GM21360 (cell line): ENCODE measurements around the gene IL4I1.

Source experiments
- ATAC-seq: cut with Tn5 transposase; IDR thresholded peaks from one replicate; pipeline ENCODE4 v1.9.1; 2021; ENCODE audit warnings: mild to moderate bottlenecking, moderate library complexity; ENCODE audit not compliant: unreplicated experiment

Gene IL4I1

DNA sequence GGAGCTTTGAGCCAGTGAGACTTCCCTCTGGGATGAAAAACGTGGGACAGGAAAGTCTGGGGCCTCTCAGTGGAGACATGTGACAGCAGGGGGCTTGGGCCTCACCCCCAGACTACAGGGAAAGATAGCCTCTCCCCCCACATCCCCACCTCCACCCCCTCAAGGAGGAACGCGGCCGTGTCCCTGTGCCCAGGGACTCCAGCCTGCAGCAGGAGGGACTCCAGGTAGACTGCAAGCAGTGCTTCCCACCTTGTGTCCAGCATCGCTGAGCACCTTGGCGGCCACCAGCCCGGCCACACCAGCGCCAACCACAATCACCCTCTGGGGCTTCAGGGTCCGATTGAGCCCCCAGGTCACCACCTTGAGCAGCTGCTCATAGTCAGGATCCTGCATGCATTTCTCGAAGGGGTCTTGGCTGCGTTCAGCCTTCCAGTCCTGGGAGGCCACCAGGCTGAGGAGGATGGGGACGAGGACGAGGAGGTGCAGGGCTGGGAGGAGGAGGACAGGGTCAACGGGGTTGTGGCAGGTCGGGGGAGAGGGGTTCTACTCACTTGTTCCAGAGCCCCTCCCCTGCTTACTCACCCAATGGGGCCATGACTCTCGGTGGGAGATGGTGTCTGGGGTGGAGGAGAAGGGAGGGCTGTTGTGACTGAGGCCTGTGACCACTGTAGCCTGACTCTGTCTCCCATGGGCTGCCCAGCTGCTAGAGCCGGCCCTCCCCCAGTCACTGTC is 955 bp downstream of the IL4I1 start:
- no peak for ATAC-seq

DNA sequence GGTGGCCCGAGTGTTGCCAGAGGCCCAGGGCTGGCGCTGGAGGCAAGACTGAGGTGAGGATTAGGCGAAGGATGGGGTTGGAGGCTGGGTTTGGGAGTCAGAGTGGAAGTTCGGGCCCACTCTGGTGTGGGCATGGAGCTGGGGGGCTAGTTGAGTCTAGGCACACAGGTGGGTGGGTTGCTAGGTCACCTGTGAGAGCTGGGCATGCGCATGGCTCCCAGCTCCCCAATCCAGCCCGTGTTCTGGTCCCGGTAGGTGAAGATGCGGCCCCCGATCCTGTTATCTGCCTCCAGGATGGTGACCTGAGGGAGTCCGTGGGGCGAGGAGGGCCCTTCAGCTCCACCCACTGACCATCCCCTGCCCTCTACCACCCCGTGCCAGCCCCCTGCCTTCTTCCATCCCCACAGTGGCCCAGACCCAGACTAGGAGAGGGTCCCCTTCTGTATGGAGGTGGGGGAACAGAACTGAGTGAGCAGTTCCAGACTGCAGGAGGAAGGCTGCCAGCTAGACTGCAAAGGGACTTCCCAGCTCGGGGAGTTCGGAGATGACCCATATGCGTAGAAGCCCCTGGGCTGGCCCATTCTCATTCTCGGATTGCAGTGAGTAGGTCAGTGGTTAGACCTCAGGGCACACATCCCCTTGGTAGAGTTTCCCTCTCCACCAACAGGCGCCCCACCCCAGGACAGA is 1.7 kb downstream of the IL4I1 start:
- no peak for ATAC-seq

DNA sequence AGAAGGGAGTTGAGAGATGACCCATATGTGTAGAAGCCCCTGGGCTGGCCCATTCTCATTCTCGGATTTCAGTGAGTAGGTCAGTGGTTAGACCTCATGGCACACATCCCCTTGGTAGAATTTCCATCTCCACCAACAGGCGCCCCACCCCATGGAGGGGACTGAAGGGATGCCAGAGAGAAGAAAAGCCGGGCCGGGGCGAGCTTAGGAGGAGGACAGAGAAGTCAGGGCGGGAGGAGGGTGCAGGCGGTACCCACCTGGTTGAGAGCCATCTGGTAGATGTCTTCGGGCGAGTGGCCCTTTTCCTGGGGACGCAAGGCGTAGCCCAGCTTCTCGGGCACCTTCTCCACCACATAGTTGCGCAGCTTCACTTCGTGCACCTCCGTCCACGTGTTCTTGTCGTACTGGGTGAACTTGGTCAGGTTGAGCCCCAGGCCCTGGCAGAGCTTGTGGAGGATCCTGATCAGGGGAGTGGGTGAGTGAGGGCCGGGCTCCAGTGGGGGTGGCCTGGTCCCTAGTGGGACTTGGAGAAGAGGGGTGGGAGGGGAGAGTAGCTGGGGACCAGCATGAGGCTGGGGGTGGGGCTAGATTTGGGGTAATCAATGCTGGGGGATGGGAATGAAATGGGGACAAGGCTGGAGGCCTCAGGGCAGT is 2.5 kb downstream of the IL4I1 start:
- ATAC-seq: no peak

DNA sequence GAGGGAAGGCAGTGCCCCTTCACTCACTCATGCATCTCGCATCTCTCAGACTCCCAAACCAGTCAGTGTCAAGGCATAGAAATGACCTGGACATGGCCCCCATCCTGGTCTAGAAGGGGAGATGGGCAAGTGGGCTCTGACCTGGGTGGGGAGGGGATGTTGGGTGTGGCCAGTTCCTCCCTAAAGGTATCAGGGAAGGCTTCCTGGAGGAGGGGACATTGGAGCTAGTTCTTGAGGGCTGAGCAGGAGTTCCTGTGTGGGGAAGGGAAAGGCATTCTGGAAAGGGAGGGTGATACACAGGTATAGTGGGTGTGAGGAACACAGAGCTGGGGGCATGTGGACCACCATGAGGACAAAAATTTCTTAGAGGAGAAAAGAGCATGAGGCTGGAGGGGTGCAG is 4.0 kb downstream of the IL4I1 start:
- ATAC-seq: no peak

DNA sequence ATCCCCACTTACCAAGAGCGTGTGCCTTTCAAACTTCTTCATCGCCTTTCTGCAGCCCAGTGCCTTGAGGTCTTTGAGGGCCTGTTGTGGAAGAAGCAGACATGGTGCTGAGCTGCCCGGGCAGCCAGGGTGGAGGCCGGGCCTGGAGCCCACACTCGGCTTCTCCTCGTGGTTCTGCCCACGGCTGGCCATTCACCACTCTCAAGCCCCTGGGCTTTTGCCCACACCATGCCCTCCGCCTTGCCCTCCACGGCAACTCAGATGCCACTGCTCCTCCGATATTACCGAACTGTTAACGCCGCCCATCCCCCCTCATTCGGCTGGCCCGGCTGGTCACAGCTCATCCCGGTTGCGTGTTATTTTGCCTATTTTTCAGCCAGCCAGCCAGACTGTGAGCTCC is 5.3 kb downstream of the IL4I1 start:
- ATAC-seq: no peak

DNA sequence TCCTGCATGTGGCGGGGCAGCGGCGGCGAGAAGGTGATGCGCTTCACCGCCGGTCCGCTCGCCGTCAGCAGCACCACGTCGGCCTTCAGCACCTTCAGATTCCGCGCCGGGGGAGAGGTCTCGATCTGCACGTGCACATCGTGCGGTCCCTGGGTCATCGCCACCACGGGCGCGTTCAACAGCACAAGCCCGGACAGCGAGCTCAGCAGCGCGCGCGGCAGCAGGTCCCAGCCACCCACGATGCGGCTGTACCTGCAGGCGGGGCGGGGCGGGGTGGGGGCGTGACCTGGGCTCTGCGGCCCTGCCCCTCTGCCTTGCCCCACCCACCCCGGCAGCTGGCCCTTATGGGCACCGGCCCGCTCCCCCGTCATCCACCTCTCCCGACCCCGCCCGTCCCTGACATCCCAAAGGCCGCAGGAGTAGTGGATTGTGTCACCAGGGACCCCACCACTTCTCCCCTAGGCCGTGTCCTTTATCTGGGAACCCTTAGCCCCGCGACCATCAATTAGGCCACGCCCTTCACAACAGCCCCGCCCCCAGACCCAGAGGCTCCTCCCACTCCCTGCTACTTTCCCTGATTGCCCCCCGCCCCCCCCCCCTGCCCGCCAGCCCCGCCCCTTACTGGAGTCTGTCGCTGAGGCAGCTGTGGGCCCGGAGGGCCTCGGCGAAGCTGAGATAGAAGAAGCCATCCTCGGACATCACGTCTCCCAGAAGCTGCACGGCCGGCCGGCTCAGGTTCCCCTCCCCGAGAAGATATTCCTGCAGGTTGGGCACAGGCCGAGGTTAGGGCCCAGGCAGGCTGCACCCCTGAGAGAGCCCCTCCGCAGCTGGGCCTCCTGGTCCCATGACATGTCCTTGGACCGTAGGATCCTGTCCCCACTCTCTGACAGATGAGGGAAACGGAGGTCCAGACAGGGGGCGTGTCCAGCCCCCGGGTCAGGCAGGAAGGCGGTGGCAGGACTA is 6.1 kb downstream of the IL4I1 start:
- no peak for ATAC-seq

DNA sequence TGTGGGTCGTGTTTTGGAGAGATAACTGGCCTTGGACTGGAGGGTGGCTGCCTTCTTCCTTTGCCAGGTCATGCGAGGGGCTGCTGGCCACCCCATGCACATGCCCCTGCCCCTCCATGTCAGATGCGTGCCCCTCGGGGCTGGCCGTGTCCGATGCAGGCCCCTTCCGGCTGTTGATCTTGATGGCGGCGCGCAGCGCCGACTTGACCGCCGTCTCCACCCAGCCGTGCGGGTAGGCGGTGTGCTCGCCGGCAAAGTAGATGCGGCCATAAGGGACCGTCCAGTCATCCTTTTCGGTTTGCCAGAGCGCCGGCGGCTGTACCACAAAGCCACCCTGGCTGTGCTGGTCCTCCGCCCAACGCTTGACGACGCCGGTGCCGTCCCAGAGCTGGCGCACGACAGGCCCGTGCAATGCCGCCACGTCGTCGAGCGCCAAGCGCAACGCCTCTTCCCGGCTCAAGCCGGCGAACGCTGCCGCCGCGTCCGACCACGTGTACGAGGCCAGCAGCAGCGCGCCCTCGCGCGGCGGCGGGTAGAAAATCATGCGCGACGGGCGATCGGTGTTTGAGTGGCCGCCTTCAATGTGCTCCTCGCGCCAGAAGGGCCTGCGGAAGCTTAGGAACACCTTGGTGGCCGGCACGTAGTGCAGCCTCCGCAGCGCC is 6.9 kb downstream of the IL4I1 start:
- no peak for ATAC-seq

DNA sequence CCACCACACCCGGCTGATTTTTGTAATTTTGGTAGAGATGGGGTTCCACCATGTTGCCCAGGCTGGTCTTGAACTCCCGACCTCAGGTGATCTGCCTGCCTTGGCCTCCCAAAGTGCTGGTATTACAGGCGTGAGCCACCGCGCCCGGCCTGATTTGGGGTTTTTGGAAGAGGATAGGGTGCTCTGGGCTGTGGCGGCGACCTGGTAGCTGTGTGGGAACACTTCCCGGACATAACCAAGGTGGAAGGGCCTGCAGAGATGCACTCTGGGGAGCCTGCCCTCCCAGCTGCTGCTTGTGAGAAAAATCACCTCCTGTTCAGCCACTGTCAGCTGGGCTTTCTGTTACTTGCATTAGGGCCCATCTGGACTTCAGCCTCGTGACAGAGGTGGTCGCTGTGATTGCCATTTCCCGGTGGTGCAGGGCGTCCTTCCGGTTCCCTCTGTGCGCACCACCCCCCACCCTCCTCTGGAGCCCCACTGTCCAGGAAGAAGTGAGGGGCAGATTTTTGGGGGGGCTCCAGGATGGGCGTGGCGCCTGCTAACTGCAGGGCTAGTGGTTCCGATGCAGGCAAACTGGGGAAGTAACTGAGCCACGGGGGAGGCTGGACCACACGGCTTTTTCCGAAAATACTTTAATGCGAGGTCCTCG is 7.5 kb downstream of the IL4I1 start:
- no peak for ATAC-seq

DNA sequence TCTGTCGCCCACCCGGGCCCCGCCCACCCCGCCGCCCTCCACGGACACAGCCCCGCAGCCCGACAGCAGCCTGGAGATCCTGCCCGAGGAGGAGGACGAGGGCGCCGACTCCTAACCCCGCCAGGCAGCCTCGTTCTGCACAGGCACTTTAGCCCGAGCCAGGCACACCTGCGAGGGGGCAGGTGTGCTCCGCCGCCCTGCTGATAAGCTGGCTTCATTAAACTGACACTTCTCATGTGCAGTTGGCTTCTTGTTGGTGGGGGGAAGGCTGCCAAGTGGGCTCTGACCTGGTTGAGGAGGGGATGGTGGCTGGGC is 8.2 kb downstream of the IL4I1 start:
- no peak for ATAC-seq

DNA sequence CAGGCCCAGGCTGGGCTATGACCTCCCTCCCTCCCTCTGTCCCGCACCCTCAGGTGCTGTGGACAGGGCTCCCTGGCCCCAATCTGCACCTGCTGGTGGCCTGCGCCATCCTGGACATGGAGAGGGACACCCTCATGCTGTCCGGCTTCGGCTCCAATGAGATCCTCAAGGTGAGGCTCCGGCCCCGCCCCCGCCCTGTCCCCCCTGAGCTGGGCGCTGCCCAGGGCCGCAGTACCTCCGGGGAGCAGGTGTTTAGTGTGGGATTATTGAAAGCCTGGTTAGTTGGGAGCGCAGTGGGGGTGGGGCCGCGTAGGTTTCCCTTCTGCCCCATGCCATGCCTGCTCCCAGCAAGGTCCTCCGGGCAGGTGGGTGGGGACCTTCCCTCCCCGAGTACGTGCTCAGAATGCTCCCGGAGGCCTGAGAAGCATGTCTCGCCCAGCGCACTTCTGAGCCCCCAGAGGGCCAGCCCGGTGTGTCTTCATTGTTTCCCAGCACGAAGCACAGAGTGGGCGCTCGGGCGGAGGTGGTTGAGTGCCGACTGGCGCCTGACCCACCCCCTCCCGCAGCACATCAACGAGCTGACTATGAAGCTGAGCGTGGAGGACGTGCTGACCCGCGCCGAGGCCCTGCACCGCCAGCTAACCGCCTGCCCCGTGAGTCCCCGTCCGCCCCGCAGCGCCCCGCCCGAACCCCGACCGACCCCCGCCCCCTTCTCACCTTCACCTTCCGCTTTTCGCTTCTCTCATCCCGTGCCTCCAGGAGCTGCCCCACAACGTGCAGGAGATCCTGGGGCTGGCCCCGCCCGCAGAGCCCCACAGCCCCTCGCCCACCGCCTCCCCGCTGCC is 8.8 kb downstream of the IL4I1 start:
- ATAC-seq: no peak

DNA sequence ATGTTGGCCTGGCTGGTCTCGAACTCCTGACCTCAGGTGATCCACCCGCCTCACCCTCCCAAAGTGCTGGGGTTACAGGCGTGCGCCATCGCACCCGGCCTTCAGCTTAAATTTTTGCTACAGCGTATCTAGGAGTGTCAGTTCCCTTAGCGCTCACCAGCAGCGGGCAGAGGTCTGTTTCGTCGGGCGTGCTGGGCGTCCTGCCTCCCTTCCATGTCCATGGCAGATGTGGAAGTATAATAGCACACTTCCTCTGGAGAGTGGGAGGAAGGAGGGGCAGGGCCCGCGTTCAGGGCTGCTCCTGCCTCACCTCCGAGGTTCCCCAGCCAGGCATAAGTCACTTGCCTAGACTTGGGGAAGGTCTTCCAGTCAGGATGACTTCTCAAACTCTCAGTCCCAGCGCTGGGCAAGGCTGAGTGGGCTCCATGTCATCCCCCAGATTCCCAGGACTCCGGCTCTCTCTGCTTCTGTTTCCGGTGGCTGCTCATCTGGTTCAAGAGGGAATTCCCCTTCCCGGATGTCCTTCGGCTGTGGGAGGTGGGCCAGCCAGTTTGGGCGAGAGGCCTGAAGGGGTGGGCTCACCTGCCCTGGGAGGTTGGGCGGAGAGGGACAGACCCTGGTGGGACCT is 9.5 kb downstream of the IL4I1 start:
- no peak for ATAC-seq

DNA sequence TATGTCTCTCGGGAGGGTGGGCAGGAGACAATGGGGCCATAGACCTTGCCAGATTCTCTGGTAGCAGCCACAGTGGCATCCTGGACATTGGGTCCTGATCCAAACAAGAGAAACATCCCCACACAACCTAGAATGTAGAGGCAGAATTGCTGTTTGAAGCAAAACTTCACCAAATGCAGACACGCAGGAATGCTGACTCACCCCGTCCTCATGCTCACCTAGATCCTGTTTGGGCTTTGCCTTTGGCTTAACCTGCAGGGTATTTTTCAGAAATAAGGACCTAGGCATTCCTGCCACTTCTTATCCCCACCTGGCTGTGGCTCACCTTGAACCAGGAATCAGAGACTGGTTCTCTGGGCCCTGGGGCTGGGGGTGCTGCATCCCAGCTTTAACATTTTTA is 11.9 kb downstream of the IL4I1 start:
- no peak for ATAC-seq

DNA sequence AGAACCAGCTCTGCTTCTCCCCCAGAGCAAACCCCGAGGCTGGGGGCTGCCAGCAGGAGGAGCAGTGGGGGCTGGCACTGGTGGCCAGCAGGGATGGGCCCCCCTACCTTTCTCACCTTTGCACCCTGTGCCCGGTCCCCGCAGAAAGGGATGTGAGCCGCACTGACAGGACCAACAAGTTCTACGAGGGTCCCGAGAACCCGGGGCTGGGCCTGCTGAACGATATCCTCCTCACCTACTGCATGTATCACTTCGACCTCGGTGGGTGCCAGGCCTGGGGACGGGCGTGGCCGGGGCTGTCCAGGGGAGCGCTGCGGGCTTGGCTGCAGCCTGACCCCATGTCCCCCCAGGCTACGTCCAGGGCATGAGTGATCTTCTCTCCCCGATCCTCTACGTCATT is 12.6 kb downstream of the IL4I1 start:
- ATAC-seq: no peak

DNA sequence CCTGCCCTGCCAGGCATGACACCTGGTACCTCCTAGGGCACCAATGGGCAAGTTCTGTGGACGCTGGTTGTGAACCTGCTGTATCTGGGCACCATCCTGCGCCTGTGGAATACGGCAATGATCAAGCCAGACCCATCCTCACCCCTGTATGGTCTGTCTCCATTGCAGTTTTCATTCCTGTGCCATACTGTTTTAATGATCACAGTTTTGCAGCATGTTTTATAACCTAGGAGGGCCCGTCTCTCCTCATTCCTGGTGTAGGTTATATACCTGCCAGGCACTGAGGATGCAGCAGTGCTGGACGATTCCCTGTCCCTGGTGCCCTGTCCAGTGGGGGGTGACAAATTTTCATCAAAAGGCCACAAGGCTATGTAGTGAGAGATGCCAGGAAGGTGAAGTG is 13.6 kb downstream of the IL4I1 start:
- no peak for ATAC-seq

DNA sequence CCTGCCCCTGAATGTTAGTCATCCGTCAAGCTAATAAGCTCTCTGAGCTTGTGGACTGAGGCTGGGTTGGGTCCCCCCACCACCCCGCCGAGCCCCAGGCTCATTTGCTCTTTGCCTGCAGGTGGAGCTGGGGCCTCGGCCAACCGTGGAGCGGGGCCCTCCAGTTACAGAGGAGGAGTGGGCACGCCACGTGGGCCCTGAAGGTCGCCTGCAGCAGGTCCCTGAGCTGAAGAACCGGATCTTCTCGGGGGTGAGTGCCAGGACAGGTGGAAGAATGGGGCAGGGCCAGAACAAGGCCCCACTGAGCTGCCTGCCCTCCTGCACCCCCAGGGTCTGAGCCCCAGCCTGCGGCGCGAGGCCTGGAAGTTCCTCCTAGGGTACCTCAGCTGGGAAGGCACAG is 14.0 kb downstream of the IL4I1 start:
- no peak for ATAC-seq

DNA sequence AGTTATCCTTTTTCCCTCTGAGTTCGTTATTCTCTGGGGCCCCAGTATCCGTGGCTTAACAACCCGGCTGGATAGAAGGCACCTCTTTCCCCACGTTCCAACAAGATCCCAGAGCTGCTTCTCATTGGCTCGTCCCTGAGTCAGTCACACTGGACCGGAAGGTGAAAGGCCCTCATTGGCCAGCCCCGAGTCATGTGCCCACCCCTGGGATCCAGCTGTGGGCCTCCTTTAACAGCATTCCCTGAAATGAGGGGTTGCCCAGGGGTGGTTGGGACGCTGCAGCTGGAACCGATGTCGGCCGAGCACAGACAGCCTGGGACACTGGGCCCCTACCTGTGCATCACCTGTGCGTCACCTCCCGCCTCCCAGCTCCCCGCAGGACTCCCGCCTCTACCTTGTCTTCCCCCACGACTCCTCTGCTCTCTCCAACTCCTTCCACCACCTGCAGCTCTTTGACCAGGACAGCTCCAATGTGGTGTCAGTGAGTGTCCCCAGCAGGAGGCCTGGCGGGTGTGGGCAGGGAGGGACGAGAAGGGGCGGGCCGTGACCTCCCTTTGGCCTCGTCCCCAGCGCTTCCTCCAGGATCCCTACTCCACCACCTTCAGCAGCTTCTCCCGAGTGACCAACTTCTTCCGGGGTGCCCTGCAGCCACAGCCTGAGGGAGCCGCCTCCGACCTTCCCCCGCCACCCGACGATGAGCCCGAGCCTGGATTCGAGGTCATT is 14.9 kb downstream of the IL4I1 start:
- no peak for ATAC-seq

DNA sequence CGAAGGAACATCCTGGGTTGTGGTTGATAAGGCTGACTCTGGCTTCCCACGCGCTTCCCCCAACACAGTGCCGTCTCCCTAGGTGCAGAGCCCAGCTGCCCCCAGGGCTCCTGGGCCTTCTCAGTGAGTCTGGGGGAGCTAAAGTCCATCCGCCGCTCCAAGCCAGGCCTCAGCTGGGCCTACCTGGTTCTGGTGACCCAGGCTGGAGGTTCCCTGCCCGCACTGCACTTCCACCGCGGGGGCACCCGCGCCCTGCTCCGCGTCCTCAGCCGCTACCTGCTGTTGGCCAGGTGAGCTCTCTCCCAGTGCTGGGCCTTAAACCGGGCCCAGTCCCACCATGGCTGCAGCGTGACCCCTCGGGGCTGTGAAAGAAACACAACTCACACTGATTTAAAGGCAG is 15.5 kb downstream of the IL4I1 start:
- ATAC-seq: no peak

DNA sequence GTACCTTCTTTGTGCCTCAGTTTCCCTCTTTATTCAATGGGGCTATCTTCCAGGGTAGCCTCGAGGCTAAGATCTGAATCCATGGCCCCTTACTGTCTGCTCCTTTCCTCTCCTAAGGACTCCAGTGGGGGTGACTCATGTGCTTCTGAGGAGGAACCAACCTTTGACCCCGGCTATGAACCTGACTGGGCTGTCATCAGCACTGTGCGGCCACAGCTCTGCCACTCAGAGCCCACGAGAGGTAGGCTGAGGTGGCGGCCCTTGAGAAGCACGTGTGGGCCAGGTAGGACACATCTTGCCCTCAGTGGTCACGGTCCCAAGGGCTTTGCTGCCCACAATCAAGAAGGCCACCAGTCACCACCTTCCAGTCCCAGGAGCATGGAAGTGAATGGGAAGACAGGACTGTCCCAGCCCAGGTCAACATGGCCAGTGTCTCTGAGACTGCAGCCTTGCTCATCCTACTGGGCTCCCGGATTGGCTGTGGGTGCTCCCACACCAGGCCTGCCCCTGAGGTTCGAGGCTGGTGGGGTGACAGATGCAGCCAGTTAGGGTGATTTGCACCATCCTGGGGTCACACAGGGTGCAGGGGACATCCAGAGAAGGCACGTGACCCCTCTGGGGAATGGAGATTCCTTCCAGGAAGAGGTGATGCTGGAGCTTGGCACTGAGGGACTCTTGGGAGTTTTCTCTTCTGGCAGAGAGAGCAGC is 16.4 kb downstream of the IL4I1 start:
- no peak for ATAC-seq
